HG02840 (cell line): Measurements from ENCODE around the gene GSTO2.

ENCODE experiments used
- ATAC-seq: cut with Tn5 transposase; IDR thresholded peaks from one replicate; pipeline ENCODE4 v1.9.1; 2021; ENCODE audit warnings: mild to moderate bottlenecking, moderate library complexity, moderate number of reproducible peaks; ENCODE audit not compliant: unreplicated experiment, low FRiP score

GSTO2 gene

DNA sequence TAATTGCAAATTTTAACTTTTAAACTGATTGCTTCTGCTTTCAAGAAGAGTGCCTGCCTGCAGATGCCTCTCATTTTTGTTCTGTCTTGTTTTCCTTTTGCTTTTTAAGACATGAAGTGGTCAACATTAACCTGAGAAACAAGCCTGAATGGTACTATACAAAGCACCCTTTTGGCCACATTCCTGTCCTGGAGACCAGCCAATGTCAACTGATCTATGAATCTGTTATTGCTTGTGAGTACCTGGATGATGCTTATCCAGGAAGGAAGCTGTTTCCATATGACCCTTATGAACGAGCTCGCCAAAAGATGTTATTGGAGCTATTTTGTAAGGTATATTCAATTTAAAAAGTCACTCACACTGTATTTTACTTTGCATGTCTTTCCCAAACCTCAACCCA lies 8.8 kb downstream of the GSTO2 start:
- ATAC-seq = no peak

DNA sequence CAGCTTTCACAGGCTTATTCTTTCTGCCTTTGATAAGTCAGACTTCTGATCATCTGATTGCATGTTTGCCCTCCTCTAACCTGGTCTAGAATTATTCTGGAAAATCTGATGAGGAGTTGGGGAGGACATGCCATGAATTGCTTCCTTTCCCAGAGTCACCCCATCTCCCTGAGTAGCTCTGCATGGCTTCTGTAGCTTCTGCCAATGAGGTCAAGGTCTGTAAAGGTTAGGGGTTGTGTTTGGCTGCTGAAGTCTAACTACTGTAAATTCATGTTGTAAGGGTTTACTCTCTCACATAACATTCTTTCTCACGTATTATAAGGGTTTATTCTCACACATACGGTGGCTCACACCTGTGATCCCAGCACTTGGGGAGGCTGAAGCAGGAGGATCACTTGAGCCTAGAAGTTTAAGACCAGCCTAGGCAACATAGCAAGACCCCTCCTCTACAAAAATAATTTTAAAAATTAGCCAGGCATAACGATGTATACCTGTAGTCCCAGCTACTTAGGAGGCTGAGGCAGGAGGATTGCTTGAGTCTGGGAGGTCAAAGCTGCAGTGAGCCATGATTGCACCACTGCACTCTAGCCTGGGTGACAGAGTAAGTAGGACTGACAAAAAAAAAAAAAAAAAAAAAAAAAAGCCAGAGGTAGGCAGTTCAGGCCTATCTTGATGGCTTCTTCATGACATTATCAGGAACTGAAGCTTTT lies 10.7 kb downstream of the GSTO2 start:
- no peak for ATAC-seq

- no peak for ATAC-seq
Observed at GRCh38 chr10:104281694-104282093, 12.7 kb downstream of the GSTO2 start.

DNA sequence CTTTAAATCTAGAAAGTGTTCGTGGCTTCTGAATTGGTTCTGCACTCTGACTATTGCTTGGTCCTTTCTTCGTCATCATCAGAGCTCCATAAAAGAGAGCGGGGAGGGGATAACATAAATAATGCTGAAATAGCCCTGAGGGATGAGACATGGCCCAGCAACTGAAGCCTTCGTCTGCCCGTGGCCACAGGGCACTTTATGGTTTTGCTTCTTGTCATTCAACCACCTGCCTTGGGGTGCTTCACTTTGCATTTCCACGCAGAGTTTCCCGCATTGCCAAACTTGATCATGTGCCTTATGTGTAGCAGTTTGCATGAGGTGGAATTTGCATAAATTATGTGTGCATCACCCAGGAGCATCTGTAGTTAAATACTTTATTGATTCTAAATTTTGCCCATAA lies 15.9 kb downstream of the GSTO2 start:
- no peak for ATAC-seq

DNA sequence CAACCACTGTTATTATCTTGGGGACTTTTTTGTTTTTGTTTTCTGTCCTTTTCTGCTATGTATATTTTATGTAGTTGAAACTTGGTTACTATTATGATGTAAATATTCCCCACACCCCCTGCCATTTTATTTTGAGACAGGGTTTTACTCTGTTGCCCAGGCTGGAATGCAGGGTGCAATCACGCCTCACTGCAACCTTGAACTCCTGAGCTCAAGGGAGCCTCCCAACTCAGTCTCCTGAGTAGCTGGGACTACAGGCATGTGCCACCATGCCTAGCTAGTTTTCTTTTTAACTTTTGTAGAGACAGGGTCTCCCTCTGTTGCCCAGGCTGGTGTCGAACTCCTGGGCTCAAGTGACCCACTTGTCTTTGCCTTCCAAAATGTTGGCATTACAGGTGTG lies 18.0 kb downstream of the GSTO2 start:
- no peak for ATAC-seq

DNA sequence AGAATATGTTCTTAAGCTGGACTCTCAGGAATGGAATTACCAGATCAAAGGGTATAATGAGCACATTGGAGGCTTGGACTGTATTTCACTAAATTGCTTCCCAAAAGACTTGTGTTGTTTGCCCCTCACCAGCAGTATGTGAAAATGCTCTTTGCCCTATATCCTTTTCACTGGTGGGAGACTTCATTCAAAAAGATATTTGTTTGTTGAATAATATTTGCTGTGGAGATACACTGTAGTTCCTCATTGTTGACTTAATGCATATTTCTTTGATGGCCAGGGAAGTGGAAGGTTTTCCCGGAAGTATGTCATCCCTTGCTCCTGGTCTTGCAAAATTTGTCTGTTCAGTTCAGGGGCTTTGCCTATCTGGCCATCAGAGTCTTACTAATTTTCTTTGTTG lies 19.4 kb downstream of the GSTO2 start:
- ATAC-seq = no peak

- peak; percentile 93 for ATAC-seq
Observed at GRCh38 chr10:104291439-104291951, 22.5 kb downstream of the GSTO2 start.

- ATAC-seq = no peak
Observed at GRCh38 chr10:104293011-104293410, 24.0 kb downstream of the GSTO2 start.

DNA sequence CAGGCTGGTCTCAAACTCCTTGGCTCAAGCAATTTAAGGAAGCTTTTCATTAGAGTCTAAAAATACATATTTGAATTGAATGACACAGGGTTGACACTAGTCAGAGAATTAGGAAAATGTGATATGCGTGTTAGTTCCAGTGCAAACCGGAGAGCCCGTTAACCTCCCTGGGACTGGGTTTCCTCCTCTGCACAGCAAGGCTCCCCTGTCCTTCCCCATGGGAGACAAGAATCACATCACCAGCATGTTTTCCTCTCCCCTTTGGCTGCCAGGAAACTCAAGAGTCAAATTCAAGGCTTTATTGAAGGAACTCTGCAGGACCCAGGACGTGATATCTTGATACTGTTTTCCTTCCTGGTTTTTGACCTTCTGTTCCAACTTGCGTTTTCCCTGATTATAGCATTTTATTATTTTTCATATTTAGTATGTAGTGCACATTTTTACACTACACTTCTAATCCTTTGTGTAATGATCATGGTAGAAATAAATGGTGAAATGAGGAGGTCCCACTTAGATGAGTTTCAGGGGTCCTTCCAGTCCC lies 24.9 kb downstream of the GSTO2 start:
- ATAC-seq = no peak

DNA sequence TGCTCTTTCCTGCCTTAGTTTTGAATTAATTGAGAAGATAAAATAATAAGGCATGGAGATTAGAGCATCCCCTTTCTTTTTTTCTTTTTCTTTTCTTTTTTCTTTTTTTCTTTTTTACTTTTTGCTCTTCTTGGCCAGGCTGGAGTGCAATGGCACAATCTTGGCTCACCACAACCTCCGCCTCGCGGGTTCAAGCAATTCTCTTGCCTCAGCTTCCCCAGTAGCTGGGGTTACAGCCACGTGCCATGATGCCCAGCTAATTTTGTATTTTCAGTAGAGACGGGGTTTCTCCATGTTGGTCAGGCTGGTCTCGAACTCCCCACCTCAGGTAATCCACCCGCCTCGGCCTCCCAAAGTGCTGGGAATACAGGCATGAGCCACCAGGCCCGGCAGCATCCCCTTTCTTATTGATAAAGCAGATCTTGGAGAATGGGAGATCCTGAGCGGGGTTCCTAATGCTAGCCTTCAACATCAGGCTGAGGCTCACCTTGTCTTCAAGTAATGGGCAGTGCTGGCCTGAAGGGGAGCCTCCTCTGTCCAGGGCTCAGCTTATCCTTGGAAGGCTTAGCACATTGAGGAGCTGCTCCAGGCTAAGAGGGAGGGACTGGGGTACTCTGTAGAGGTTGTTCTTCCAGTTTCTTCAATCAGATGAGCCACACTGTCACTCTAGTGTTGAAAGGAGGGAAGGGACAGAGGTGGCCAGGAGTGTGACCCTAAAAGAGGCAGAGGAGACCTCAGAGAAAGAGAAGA lies 27.9 kb downstream of the GSTO2 start:
- no peak for ATAC-seq

- no peak for ATAC-seq
Observed at GRCh38 chr10:104297697-104298660, 29.0 kb downstream of the GSTO2 start.

DNA sequence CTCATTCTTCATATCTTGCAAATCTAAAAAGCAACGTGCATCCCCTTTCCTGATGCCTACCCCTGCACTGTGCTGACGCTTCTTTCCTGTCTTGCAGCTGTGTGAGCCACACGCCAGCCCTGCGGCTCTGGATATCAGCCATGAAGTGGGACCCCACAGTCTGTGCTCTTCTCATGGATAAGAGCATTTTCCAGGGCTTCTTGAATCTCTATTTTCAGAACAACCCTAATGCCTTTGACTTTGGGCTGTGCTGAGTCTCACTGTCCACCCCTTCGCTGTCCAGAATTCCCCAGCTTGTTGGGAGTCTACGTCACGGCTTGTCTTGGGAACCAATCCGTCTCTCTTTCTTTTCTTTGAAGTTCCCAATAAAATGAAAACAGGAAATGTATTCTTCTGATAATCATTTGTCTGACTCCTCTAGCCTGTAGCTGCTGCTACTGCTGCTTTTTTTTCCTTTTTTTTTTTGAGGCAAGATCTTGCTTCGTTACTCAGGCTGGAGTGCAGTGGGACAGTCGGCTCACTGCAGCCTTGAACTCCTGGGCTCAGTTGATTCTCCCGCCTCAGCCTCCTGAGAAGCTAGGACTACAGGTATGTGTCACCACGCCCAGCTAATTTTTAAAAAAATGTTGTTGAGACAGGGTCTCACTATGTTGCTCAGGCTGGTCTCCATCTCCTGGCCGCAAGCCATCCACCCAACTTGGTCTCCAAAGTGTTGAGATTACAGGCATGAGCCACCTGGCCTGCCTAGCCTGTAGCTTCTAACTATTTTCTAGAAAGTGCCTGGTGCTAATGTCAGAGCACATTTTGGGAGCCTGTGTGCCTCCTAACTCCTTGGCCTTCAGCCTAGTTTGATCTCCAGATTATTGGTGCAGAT lies 30.3 kb downstream of the GSTO2 start:
- no peak for ATAC-seq

DNA sequence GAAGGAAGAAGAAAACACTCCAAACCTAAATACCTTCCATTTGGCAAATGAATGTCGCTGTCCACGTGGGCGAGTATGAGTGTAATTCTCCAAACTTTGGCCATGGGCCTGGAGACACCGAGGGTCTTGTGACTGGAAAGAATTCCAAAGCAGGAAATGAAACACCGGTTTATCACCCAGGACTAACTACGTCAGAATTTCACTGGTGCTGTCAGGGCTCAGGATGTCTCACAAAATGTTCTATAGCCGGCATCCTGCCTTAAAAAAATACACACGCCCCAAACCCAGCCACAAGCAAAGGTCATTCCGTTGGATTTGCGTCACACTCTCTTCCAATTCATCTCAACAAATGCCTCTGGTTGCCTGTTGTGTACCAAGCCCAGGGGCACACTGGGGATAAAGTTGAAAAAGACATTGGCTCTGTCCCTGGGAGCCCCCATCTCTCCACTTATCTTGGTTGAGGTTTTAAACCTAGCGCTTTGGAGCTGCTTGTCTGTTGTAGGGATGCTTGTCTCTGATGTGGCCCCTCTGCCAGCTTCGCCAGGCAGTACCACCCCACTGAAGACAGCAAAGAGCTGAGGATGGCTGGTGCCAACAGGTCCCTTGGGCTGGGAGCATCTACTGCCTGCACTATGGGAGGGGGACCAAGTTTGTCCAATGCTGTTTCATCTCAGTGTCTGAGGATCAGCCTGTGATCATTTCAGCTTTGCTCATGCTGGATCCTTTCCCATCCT lies 31.2 kb downstream of the GSTO2 start:
- no peak for ATAC-seq

DNA sequence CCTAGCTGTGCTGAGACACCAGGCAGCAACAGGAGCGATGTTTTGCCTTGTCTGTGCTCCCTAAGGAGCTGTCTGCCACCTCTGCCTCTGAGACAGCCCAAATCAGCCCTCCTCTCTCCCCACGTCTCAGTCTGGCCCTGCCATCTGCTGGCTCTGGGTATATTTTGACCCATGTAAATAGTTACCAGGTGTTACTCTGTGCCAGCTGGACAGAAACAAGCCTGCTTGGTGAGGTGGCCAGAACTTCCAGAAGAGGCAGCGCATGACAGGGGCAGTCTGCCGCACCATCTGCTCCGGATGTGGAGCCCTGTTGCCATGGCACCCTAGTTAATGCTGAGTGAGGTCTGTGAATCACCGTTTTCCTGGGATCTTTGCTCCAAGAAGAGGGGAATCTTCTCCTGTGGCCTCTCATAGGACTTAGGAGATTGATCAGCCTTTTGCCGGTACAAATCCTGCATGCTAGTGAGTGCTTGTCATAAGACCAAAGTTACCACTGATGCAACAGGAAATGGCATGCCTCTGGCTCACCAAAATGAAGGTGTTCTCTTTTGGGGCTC lies 31.8 kb downstream of the GSTO2 start:
- ATAC-seq = no peak

GRCh38 chr10:104301907-104302690 lies 33.1 kb downstream of the GSTO2 start:
- no peak for ATAC-seq

- no peak for ATAC-seq
Observed at GRCh38 chr10:104303594-104304355, 34.8 kb downstream of the GSTO2 start.

DNA sequence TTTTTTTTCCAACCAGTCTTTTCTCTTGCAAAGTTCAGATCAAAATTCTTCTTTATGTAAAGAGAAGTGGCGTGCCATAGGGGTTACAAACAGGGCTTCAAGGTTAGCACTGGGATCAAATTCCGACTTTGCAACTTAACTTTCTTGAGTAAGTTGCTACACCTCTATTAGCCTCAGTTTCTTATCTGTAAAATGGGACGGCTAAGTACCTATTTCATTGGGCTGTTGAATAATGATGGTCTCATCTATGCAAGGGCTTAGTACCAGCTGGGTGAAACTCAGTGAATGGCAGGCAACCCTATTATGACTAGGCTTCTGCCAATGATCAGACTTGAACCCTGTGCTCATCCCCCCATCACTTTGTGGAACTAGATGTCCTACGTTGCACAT lies 35.4 kb downstream of the GSTO2 start:
- ATAC-seq = no peak
